NCI-H187 treated with DMSO at 0.1 percent for 48 hours (cell line): Measurements from ENCODE around the gene IL12B.
"Not testable (repeated sequence)": the region's sequence is repeated elsewhere in the genome, so short reads cannot be mapped to it uniquely, and the experiment has no call there.

Experiments
- DNase-seq: peaks from one replicate; lab custom pipeline; 2025; lab: John Stamatoyannopoulos, UW

Gene IL12B

DNA sequence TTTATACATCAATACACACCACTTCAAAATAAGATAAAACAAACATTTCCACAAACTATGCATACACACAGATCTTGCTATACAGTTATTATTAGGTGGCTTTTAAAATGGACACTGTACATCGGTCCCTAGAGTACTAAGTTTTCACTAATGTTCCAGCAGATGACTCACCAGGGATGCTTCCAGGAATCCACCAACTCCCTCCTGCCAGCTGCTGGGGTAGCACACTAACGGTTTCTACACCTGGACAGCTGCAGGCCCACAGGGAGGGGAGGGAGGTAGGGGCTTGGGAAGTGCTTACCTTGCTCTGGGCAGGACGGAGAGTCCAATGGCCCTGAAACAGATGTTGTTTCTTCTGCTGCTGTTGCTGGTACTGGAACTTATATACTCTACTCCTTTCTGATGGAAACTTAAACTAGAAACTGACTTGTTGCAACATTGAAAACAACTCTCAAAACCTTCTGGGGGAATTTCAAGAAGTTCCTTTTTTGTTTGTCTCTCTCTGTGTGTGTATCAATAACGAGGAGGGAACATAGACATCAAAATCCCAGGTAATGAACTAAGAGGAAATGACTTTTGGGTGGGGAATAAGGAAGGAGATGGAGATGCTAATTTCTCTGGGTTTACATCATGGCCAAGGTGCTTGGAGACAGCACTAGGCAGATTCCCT lies at the start of gene IL12B:
TSS of gene IL12B (minus strand) at position 357 of the 670 bp plus-strand sequence. CDS start 3,705 bp downstream, outside the sequence.
- DNase-seq, result no peak

DNA sequence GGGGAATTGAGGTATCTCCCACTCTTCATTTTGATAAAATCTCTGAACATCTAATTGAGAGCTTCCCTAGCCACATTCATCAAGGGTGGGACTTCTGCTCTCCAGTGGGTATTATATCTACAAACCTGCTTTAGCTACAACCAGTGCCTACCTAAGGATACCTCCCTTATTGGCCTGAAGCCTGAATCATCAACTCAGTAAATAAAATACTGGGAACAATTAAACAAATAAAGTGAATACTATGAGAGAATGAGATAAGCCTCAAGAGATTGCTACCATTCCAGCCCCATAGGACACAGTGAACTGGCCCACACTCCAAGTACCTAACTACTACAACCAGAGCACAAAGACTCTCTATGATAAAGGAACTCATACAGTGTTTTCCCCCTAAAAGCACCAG lies 47.4 kb upstream of the IL12B start:
- no peak for DNase-seq

DNA sequence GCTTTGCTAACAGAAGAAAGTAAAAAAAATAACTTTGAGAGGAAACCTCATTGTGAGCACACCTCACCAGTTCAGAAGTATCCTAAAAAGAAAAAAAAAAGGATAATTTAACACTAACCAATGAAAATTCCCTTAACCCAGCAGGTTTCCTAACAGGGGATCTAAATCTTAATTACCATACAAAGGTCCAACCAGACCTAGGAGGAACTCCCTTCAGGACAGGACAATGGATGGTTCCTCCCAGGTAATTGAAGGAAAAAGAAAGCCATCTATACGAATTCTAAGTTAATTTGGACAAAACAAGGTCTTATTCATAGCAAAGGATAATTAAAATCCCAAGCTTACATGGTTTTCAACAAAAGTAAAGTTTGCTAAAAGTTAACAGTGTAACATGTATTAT lies 37.6 kb upstream of the IL12B start:
- not testable (repeated sequence) for DNase-seq

DNA sequence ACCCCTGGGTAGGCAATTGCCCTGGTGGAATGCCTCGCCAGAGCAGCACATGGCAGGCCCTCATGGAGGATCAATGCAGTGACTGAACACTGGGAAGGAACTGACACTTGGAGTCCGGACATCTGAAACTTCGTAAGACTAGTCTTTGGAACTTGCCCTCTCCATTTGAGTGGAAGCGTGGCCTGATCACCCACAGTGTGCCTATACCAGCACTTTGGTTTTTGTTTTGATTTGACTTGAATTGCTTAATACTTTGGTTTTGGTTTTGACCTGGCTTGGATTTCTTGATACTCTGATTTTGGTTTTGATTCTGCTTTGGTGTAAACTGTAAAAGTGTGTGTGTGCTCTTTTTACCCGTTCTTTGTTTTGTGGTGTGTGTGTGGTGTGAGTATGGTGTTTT lies 36.5 kb upstream of the IL12B start:
- not testable (repeated sequence) for DNase-seq

DNA sequence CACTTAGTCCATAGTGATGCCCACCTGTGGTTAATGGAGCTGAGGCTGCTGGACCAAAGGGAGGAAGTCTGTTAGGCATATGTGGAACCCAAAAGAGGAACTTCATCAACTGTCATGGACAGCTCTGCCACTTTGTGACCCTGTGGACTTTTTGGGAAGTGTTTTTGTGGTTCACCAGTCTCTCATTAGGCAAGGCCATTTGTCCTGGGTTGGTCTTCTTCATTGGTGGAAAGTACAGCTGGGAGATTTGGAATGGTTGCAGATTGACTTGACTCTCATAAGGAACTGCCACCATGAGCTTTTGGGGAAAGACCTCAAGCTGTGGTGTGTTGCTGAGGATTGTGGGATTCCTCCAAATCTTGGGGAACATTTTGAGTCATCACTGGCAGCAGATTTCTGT lies 31.9 kb upstream of the IL12B start:
- no peak for DNase-seq

DNA sequence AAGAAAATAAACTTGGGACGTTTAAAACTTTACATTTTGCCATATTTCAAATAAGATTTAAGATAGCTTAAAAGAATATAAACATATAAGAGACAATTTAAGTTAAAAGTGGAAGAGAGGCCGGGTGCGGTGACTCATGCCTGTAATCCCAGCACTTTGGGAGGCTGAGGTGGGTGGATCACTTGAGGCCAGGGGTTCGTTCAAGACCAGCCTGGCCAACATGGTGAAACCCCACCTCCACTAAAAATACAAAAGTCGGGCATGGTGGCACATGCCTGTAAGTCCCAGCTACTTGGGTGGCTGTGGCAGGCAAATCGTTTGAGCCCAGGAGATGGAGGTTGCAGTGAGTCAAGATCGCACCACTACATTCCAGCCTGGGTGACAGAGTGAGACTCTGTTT lies 29.6 kb upstream of the IL12B start:
- not testable (repeated sequence) for DNase-seq

DNA sequence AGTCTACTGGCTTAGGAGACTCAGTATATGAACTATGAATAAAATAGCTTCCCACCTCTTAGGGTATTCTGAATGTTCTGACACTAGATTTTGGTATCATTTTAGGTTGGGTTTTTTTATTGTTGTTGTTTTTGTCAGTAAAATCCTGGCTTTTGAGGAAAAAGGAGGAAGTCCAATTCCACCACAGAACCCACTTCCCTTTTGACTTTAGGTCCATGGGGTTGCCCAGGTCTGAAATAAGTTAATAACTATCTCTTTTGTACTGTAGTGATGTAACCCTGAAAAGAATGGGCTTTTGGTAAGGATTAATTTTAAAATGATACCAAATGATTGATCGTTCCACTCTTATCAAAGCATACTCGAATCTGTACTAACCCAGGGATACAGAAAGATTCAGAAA lies 29.1 kb upstream of the IL12B start:
- no peak for DNase-seq

DNA sequence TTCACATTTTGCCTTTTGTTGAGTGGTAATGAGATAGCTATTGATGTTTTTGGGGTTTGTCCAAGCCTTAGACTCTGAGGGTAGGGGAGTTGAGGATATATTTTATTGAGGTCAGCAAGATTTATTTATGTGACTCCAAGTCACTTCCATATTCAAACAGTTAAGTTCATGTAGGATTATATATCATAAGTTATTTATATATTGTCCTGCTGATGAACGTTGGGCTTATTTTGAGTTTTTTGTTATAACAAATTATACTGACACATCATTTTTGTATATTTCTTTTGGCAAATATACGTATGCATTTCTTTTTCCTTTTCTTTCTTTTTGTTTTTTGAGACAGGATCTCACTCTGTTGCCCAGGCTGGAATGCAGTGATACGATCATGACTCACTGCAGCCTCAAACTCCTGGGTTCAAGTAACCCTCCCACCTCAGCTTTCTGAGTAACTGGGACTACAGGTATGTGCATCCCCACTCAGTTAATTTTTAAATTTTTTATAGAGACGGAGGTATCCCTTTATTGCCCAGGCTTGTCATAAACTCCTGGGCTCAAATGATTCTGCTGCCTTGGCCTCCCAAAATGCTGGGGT lies 23.5 kb upstream of the IL12B start:
- no peak for DNase-seq

DNA sequence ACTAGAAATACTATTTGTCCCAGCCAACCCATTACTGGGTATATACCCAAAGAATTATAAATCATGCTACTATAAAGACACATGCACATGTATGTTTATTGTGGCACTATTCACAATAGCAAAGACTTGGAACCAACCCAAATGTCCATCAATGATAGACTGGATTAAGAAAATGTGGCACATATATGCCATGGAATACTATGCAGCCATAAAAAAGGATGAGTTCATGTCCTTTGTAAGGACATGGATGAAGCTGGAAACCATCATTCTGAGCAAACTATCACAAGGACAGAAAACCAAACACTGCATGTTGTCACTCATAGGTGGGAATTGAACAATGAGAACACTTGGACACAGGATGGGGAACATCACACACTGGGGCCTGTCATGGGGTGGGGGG lies 20.4 kb upstream of the IL12B start:
- DNase-seq, result not testable (repeated sequence)

DNA sequence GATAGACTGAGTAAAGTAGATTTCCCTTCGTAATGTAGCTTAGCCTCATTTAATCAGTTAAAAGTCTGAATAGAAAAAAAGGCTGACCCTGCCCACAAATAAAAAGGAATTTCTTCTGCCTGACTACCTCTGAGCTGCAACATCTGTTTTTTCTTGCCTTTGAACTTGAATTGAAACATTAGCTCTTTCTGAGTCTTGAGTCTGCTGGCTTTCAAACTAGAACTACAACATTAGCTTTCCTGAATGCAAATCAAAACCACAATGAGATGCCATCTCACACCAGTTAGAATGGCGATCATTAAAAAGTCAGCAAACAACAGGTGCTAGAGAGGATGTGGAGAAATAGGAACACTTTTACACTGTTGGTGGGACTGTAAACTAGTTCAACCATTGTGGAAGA lies 19.9 kb upstream of the IL12B start:
- DNase-seq, result not testable (repeated sequence)

DNA sequence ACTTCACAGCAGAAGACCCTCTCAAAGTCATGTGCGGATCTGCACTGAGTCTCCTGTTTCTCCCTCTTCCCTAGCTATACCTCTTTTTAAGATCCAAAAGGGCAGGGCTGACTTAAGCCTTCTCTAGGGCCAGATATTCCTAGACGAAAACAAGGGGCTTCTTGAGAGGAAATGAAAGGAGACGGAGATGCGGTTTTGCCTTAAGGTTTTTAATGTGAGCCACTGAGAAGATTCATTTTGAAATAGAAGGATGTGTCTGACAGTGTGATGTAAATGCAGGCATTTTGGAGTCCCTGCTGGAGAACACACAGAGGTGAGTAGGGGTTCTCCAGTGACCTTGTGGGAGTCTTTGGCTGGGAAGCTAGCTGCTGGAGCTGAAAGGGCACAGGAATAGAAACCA lies 15.6 kb upstream of the IL12B start:
- no peak for DNase-seq

DNA sequence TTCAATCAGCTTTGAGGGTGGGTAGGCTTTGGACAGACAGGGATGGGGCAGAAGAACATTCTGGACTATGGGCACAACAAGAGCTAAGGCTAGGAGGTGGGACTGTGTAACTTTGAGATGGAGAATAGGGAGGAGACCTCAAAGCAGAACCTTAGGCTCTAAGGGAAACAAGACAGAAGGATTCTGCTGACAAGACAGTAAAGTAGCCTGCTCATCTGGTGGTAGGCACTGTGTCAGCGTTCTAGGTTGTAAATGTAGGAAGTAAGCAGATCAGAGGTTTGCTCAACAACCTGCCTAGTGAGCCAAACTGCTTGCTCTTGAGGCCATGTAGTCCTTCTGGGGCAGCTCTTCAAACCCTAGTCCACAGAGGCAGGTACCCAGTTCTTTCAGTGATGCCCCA lies 15.0 kb upstream of the IL12B start:
- DNase-seq, result no peak

DNA sequence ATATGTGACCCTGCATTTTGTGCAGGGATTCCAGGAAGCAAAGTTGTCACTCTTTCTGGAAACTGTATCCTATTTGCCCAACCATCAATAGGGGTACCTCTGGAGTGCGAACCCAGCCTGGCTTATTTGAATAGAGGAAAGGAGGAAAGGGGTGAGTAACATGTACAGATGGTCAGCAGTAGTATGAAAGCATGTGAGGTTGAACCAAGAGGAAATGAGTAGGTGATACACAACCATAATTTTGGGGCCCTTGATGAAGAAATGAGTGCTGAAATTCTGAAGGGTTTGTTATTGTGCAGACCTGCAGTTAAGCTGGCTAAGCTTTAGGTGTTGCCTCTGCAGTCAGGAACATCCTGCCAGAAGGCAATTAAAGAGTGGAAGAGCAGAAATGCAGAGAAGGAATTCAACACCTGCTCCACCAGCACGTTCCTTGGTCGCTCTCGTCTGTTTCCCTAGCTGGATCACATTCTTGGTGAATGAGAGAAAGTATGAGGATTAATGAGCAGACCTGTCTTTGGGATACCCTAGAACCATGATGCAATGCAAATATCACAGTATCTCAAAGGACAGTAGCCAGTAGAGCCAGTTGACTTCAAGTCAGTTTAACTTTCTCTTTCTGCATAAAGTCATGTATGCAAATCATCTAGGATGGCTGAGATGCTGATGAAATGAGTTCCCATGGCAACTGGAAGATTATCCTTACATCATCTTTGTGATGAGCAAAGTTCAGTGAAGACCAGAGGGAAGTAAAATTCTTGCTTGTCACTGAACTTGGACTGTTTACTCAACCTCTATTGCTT lies 13.2 kb upstream of the IL12B start:
- no peak for DNase-seq

DNA sequence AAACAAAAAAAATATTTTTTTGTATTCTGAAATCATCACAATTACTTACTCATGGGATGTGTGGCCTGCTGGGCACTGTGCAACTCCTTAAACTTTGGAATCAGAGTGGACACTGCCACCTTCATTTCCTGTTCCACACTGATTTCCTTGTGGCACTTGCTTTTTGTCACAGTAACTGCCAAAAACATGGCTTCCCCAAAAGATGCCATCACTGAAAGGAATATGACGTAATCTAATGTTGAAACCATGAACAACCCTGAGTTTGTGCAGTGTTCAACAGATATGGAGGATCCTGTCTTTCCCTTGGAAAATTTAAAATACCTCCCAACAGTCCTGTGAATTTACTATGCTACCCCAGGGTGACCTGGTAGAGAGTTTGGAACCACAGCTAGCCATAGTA lies 12.6 kb upstream of the IL12B start:
- no peak for DNase-seq

DNA sequence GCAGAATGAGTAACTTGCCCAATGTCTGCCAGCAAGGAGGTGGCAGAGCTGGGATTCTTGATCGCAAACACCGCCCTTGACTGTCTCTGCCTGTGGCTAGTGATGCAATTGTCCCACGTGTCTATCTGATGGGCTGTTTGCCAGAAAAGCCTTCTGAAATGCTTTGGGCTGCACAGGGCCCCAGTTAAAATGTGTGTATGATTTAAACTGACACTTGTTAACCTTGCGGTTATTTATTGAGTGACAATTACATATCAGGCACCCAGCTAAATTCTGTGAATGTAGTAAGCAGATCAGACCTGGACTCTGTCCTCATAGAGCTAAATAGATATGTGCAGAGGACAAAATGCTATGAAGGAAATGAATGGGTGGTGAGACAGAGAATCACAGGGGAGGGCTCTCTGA lies 11.6 kb upstream of the IL12B start:
- no peak for DNase-seq

DNA sequence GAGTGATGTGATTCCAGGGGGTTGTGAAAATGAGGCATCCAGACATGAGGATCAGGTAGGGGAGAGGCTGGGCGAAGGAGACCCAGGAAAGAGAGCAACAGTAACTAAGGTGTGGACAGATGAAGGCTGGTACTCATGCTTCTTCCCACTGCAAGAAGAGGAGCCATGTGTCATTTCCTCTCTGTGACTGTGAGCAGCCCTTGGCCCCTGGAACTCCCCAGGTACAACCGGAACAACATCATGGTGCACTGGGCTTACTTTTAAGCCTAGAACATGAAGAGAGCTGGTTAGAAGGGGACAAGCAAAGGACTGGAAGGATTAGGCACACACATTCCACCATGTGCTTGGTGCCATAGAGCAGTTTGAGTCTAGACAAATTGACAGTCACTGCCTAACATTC lies 10.9 kb upstream of the IL12B start:
- no peak for DNase-seq

DNA sequence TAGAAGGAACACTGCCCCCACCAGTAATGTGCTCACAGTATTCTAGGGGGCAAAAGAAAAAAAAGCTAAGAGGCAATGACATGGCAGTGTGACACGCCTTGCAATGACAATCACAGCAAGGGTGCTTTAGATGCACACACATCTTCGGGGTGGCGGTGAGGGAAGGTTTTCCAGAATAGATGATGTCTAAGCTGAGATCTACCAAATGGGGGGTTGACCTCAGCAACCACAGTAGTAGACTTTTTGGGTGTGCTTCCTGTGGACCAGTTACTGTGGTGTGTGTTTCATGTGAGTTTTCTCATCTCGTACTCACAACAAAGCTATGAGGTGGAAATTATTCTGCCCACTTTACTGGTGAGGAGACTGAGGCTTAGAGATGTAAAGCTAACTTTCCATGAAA lies 10.2 kb upstream of the IL12B start:
- no peak for DNase-seq

DNA sequence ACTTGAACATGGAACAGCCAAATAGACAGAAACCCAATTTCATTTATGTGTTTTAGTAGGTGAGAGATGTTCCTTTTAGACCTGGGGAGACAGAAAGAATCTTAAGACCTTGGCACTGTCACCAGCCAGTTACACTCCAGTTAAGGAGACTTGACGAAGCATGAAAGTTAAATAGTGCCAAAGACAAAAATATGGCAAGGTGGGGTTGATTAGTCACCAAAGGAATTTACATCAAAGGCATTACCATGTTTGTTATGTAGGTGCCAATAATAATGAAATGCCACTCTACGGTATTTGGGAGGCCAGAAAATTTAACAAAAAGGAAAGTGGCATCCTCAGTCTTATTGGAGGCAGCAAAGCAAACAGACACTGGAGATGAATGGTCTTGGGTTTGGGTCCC lies 9.2 kb upstream of the IL12B start:
- DNase-seq, result no peak

DNA sequence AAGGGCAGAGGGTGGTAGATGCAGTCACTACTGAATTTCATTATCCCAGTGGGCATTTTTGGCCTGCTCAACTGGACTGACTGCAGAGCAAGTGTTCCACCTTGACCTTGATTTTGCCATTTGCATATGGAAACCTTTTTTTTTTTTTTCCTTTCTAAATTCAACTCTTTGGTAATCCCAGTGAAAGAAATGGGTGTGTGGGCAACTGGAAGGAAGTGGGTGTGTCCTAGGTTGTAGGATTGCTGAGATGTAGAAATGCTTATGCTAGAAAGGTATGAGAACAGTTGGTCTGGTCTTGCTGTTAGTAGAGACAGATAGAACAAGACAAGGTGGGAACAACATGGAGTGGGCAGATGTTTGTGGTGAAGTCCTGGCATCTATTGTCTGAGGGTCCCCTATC lies 7.8 kb upstream of the IL12B start:
- no peak for DNase-seq

DNA sequence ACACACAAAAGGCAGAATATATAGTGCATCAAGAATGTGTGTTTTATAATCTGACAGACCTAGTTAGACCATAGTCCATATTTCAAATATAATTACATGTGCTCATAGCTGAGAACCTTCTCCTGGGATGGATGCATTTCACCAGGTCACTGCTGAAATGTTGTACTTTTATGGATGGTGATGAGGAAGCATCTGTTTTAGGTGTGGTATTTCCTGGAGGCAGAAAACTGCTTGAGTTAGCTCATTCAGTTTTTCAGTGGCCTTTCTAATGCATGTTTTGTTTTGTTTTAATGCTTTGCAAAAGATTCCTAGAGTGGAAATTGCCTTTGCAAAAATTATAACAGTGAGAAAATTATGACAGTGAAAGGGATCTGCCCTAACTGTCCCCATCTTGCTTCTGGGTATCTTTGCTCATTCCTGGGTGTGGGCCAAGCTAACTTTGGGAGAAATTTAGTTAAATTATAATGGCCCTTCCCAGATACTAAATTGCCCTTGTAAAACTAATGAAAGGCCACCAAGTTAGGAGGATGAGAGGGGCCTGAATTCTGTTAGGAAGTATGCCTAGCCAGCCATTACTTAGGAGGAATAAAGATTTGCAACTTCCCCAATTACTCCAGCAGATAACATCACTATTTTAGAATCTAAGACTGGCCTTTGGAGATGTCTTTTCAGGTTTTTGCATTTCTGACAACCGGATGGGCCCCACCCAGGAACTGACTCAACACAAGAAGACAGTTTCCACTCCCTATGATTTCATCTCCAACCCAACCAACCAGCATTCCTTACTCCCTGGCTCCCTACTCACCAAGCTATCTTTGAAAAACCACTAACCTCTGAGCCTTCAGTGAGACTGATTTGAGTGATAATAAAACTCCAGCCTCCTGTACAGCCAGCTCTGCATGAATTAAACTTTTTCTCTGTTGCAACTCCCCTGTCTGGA lies 7.0 kb upstream of the IL12B start:
- DNase-seq, result no peak

DNA sequence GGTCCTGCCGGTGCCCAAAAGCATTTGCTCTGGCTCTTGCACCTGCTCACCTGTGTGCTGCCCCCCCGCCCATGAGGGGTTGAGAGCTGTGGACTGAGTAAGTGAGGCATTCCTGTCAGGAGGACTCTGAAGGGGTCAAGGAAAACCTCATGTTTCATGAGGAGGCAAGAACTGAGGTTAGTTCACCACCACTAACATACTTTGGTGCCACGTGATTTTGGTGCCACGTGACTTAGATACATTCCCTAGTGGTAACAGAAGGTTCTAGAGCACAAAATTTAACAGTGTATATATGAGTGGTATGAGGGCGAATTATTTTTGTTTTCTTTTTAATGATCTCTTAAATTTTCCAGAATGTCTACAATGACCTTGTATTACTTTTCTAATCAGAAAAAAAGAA lies 6.3 kb upstream of the IL12B start:
- no peak for DNase-seq

DNA sequence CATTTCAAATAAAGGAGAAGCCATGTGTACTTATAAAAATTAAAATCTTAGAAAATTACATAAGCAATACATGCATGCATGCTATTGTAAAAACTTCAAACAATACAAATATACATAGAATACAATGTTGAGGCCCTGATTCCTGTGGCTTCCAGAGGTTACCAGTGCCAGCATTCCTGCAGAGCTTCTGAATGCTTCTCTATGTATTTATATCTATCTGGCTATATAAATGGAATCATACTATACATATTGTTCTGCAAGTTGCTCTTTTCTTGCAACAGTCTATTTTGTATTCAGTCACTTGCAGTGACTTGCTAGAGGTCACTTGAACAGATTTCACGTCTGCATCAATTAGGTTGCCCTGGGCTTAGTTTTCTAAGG lies 3.2 kb upstream of the IL12B start:
- no peak for DNase-seq
